ENCODE measurements around the gene GANAB.
A peak's percentile ranks its signal among the peaks of the same experiment; 100 is the strongest.

GANAB gene

DNA sequence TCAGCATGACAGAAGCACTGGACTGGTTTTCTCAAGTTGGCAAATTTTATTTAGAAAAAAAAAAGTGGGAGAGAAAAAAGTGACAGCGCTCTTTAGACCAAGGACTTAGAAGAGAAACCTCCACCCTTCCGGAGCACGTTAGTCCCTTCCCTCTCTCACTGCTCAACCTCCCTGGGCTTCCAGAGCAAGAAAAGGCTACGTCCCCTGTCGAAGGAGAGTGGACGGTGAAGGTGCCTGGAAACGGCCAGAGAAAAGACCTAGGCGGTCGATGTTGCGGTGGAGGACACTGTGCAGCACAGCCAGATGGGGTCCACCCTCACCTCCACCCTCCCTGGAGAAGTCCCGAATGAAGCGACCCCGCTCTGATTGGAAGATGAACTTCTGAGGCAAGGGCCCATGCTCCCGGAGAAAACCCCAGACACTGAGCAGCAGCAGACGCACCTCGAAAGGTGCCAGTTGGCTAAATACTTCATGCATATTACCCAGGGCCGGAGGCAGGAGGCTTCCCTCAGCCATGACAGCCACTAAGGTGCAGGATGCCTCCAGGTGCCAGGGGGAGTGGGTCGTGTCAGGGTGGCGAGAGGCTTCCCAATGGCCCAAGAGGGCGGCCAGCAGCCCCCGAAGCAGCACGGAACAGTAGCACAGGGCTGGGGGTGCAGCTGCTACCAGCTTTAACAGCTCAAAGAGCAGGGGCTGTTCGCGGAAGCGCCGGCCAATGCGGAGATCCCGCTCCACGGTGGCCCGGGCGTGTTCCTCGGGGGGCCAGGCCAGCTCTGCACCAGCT, 604 bp upstream of the GANAB start:
- Histone ChIP-seq H3K4me1 (ENCODE audit: control insufficient read depth, low read depth, low read length) (no peaks in the 10 kb centered on the region), H3K18ac (ENCODE audit: low read length) (no peak overlapping the region), H2BK15ac (replicated peaks; ENCODE audit: low read depth) (no peak overlapping the region), H3K27ac (ENCODE audit: low read depth, low read length) (no peak overlapping the region), H4K5ac (ENCODE audit: low read length) (no peak overlapping the region), H2BK5ac (ENCODE audit: low read length) (no peak overlapping the region), H3K4me3 (ENCODE audit: low read length) (no peak overlapping the region), H3K56ac (ENCODE audit: low read length) (peak overlapping the region; percentile 56), H3K79me1 (ENCODE audit: low read length) (peaks cover 21% of the 10 kb centered on the region), H2BK120ac (ENCODE audit: low read depth, low read length) (no peak overlapping the region), H2AK5ac (ENCODE audit: low read length) (no peak overlapping the region), H3K36me3 (ENCODE audit: control insufficient read depth, insufficient read depth, low read length) (peaks cover 10% of the 10 kb centered on the region), H3K4ac (ENCODE audit: low read depth, low read length) (no peak overlapping the region), H3K79me2 (ENCODE audit: control insufficient read depth, insufficient read depth, low read length) (peaks cover 28% of the 10 kb centered on the region), H3K27me3 (ENCODE audit: insufficient read depth, low read length, poor library complexity) (no peaks in the 10 kb centered on the region), H3K4me2 (ENCODE audit: low read length) (no peak overlapping the region), H4K8ac (ENCODE audit: low read depth, low read length) (no peak overlapping the region), H3K9ac (ENCODE audit: low read length) (peak overlapping the region; percentile 4), H3K23ac (ENCODE audit: low read length) (no peak overlapping the region)
- no peak for DNase-seq
- WGBS (ENCODE audit: extremely low coverage, insufficient coverage, low lambda C conversion rate) = no CpG with 5 or more reads among the region's 32 CpGs

GRCh38 chr11:62645671-62645945, 805 bp downstream of the GANAB start:
- H3K36me3 ChIP-seq (ENCODE audit: control insufficient read depth, insufficient read depth, low read length) = peaks cover 10% of the 10 kb centered on the region
- no CpG with 5 or more reads among the region's 11 CpGs for WGBS (ENCODE audit: extremely low coverage, insufficient coverage, low lambda C conversion rate)

DNA sequence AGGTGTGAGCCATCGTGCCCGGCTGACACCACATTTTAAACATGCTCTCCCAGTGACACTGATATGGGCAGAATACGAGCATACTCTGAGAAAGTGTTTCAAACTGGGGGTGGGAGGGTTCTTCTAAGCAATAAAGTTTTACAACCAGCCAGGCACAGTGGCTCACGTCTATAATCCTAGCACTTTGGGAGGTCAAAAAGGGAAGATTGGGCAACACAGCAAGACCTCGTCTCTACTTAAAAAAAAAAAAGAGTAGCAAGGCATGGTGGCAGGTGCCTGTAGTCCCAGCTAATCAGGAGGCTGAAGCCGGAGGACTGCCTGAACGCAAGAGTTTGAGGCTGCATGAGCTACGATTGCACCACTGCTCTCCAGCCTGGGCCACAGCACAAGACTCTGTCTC, 2.2 kb downstream of the GANAB start:
- Histone ChIP-seq H3K4me3 (ENCODE audit: low read length) (no peak overlapping the region), H3K27ac (ENCODE audit: low read depth, low read length) (no peak overlapping the region), H3K27me3 (ENCODE audit: insufficient read depth, low read length, poor library complexity) (no peaks in the 10 kb centered on the region), H3K18ac (ENCODE audit: low read length) (no peak overlapping the region), H2BK5ac (ENCODE audit: low read length) (no peak overlapping the region), H3K36me3 (ENCODE audit: control insufficient read depth, insufficient read depth, low read length) (peaks cover 6% of the 10 kb centered on the region), H3K4me2 (ENCODE audit: low read length) (no peak overlapping the region), H2BK15ac (replicated peaks; ENCODE audit: low read depth) (no peak overlapping the region), H2BK120ac (ENCODE audit: low read depth, low read length) (no peak overlapping the region), H4K8ac (ENCODE audit: low read depth, low read length) (no peak overlapping the region), H3K23ac (ENCODE audit: low read length) (no peak overlapping the region), H3K4ac (ENCODE audit: low read depth, low read length) (no peak overlapping the region), H3K79me1 (ENCODE audit: low read length) (peaks cover 18% of the 10 kb centered on the region), H2AK5ac (ENCODE audit: low read length) (no peak overlapping the region), H3K79me2 (ENCODE audit: control insufficient read depth, insufficient read depth, low read length) (peaks cover 26% of the 10 kb centered on the region), H3K56ac (ENCODE audit: low read length) (no peak overlapping the region), H3K4me1 (ENCODE audit: control insufficient read depth, low read depth, low read length) (no peaks in the 10 kb centered on the region), H3K9ac (ENCODE audit: low read length) (no peak overlapping the region), H4K5ac (ENCODE audit: low read length) (no peak overlapping the region)
- DNase-seq = no peak
- WGBS (ENCODE audit: extremely low coverage, insufficient coverage, low lambda C conversion rate) = no CpG with 5 or more reads among the region's 8 CpGs

More at GRCh38 chr11:62645671-62645945, 805 bp downstream of the GANAB start:
- H4K8ac ChIP-seq (ENCODE audit: low read depth, low read length) = no peak overlapping the region
- peak overlapping the region; percentile 96 for H3K4me3 ChIP-seq (ENCODE audit: low read length)
- H3K4me1 ChIP-seq (ENCODE audit: control insufficient read depth, low read depth, low read length) = no peaks in the 10 kb centered on the region
- no peak overlapping the region for H2BK15ac ChIP-seq (replicated peaks; ENCODE audit: low read depth)
- peak overlapping the region; percentile 87 for H2AK5ac ChIP-seq (ENCODE audit: low read length)
- H3K27me3 ChIP-seq (ENCODE audit: insufficient read depth, low read length, poor library complexity) = no peaks in the 10 kb centered on the region
- no peak overlapping the region for H3K18ac ChIP-seq (ENCODE audit: low read length)
- H3K27ac ChIP-seq (ENCODE audit: low read depth, low read length) = peak overlapping the region; percentile 90
- H3K9ac ChIP-seq (ENCODE audit: low read length) = peak overlapping the region; percentile 99
- DNase-seq = no peak
- peak overlapping the region; percentile 99 for H3K4ac ChIP-seq (ENCODE audit: low read depth, low read length)
- no peak overlapping the region for H2BK120ac ChIP-seq (ENCODE audit: low read depth, low read length)
- peak overlapping the region; percentile 48 for H3K23ac ChIP-seq (ENCODE audit: low read length)
- H3K56ac ChIP-seq (ENCODE audit: low read length) = peak overlapping the region; percentile 98
- no peak overlapping the region for H4K5ac ChIP-seq (ENCODE audit: low read length)
- peak overlapping the region; percentile 99 for H3K4me2 ChIP-seq (ENCODE audit: low read length)
- peaks cover 26% of the 10 kb centered on the region for H3K79me2 ChIP-seq (ENCODE audit: control insufficient read depth, insufficient read depth, low read length)
- peaks cover 17% of the 10 kb centered on the region for H3K79me1 ChIP-seq (ENCODE audit: low read length)
- no peak overlapping the region for H2BK5ac ChIP-seq (ENCODE audit: low read length)

- no peaks in the 10 kb centered on the region for H3K27me3 ChIP-seq (ENCODE audit: insufficient read depth, low read length, poor library complexity)
- H4K5ac ChIP-seq (ENCODE audit: low read length) = no peak overlapping the region
- no peak overlapping the region for H4K8ac ChIP-seq (ENCODE audit: low read depth, low read length)
- peaks cover 36% of the 10 kb centered on the region for H3K36me3 ChIP-seq (ENCODE audit: control insufficient read depth, insufficient read depth, low read length)
- H3K56ac ChIP-seq (ENCODE audit: low read length) = no peak overlapping the region
- no peak overlapping the region for H3K4me3 ChIP-seq (ENCODE audit: low read length)
- H3K4me2 ChIP-seq (ENCODE audit: low read length) = no peak overlapping the region
- H3K18ac ChIP-seq (ENCODE audit: low read length) = no peak overlapping the region
- no peak overlapping the region for H2AK5ac ChIP-seq (ENCODE audit: low read length)
- H3K27ac ChIP-seq (ENCODE audit: low read depth, low read length) = no peak overlapping the region
- H3K4ac ChIP-seq (ENCODE audit: low read depth, low read length) = no peak overlapping the region
- no peaks in the 10 kb centered on the region for H3K4me1 ChIP-seq (ENCODE audit: control insufficient read depth, low read depth, low read length)
- H3K79me1 ChIP-seq (ENCODE audit: low read length) = no peaks in the 10 kb centered on the region
- WGBS (ENCODE audit: extremely low coverage, insufficient coverage, low lambda C conversion rate) = no CpG with 5 or more reads among the region's 6 CpGs
- H3K23ac ChIP-seq (ENCODE audit: low read length) = no peak overlapping the region
- no peaks in the 10 kb centered on the region for H3K79me2 ChIP-seq (ENCODE audit: control insufficient read depth, insufficient read depth, low read length)
- H3K9ac ChIP-seq (ENCODE audit: low read length) = no peak overlapping the region
- no peak overlapping the region for H2BK15ac ChIP-seq (replicated peaks; ENCODE audit: low read depth)
- DNase-seq = no peak
- no peak overlapping the region for H2BK120ac ChIP-seq (ENCODE audit: low read depth, low read length)
- no peak overlapping the region for H2BK5ac ChIP-seq (ENCODE audit: low read length)
These were observed 13.9 kb downstream of the GANAB start for GRCh38 chr11:62632492-62632891.

- H2BK5ac ChIP-seq (ENCODE audit: low read length) = no peak overlapping the region
- no peak overlapping the region for H4K8ac ChIP-seq (ENCODE audit: low read depth, low read length)
- H3K4me1 ChIP-seq (ENCODE audit: control insufficient read depth, low read depth, low read length) = no peaks in the 10 kb centered on the region
- no peak overlapping the region for H3K23ac ChIP-seq (ENCODE audit: low read length)
- no peak overlapping the region for H4K5ac ChIP-seq (ENCODE audit: low read length)
- H2BK120ac ChIP-seq (ENCODE audit: low read depth, low read length) = no peak overlapping the region
- no peak overlapping the region for H3K27ac ChIP-seq (ENCODE audit: low read depth, low read length)
- no peak overlapping the region for H3K4ac ChIP-seq (ENCODE audit: low read depth, low read length)
- H3K79me1 ChIP-seq (ENCODE audit: low read length) = no peaks in the 10 kb centered on the region
- no peak overlapping the region for H3K4me2 ChIP-seq (ENCODE audit: low read length)
- H2BK15ac ChIP-seq (replicated peaks; ENCODE audit: low read depth) = no peak overlapping the region
- H3K79me2 ChIP-seq (ENCODE audit: control insufficient read depth, insufficient read depth, low read length) = no peaks in the 10 kb centered on the region
- H3K18ac ChIP-seq (ENCODE audit: low read length) = no peak overlapping the region
- no peak overlapping the region for H3K9ac ChIP-seq (ENCODE audit: low read length)
- WGBS (ENCODE audit: extremely low coverage, insufficient coverage, low lambda C conversion rate) = no CpG with 5 or more reads among the region's 3 CpGs
- H3K4me3 ChIP-seq (ENCODE audit: low read length) = no peak overlapping the region
- no peak overlapping the region for H3K56ac ChIP-seq (ENCODE audit: low read length)
- no peak overlapping the region for H2AK5ac ChIP-seq (ENCODE audit: low read length)
- DNase-seq = no peak
- H3K36me3 ChIP-seq (ENCODE audit: control insufficient read depth, insufficient read depth, low read length) = peaks cover 34% of the 10 kb centered on the region
- no peaks in the 10 kb centered on the region for H3K27me3 ChIP-seq (ENCODE audit: insufficient read depth, low read length, poor library complexity)
These were observed 18.7 kb downstream of the GANAB start for GRCh38 chr11:62627713-62628112.

All from mesendoderm (in vitro differentiated cells).